Kidney capillary endothelial cell (primary cell): ENCODE results near the gene C17orf114.
A peak's percentile ranks its signal among the peaks of the same experiment; 100 is the strongest.

Source experiments
- DNase-seq: peaks from one replicate; pipeline ENCODE4 v3.0.0-alpha.2; 2018; ENCODE audit warnings: low spot score

C17orf114 gene

GRCh38 chr17:4823373-4824089 lies 21.4 kb upstream of the C17orf114 start:
- DNase-seq, result no peak

- DNase-seq, result no peak
These were observed 20.7 kb upstream of the C17orf114 start for GRCh38 chr17:4822835-4823234.

- DNase-seq, result no peak
These were observed 16.1 kb upstream of the C17orf114 start for GRCh38 chr17:4818276-4818675.

- DNase-seq, result no peak
These were observed 14.7 kb upstream of the C17orf114 start for GRCh38 chr17:4816826-4817225.

GRCh38 chr17:4815043-4815675 lies 13.0 kb upstream of the C17orf114 start:
- DNase-seq, result no peak

DNA sequence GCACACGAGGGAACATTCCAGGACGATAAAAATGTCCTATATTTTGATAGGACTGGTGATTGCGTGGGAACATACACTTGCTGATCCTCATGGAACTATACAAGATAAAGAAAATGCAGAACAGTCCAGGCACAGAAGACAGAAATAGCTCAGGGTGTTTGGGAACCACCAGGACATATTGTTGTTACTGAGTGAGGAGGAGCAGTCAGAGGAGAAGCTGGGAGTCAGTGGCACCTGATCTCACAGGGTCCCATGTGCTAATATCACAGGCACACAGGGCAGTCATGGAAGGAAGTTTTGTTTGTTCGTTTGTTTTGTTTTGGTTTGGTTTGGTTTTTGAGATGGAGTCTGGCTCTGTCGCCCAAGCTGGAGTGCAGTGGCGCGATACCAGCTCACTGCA lies 10.6 kb upstream of the C17orf114 start:
- DNase-seq, result no peak

- no peak for DNase-seq
These were observed 9.3 kb upstream of the C17orf114 start for GRCh38 chr17:4811471-4811870.

- DNase-seq, result no peak
These were observed 8.7 kb upstream of the C17orf114 start for GRCh38 chr17:4810696-4811290.

DNA sequence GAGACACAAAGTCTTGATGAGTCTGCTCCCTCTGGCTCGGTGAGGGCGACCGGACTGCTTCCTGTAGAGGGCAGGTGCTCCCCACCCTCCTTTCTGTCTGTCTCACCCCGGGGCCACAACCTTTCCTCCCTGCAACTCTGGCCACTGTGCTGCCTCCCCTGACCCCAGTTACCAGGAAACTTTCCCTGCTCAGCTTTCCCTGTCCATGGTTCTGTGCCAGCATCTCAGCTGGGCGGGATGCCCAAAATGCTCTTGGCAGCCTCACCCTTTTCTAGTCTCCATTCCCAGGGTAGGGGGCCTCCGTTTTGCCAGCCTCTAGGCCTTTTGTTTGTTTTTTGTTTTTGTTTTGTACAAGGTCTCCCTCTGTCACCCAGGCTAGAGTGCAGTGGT lies 6.2 kb upstream of the C17orf114 start:
- no peak for DNase-seq

GRCh38 chr17:4807605-4808377 lies 5.7 kb upstream of the C17orf114 start:
- DNase-seq, result no peak

GRCh38 chr17:4806777-4807604 lies 4.9 kb upstream of the C17orf114 start, which contains the start of gene PLD2:
TSS of gene PLD2 (plus strand) at chr17:4807152. CDS start at chr17:4807773, 621 bp downstream.
- peak; percentile 77 for DNase-seq

- no peak for DNase-seq
These were observed 4.3 kb upstream of the C17orf114 start for GRCh38 chr17:4806456-4806776.

GRCh38 chr17:4800462-4801196 lies 1.5 kb downstream of the C17orf114 start:
- no peak for DNase-seq

DNA sequence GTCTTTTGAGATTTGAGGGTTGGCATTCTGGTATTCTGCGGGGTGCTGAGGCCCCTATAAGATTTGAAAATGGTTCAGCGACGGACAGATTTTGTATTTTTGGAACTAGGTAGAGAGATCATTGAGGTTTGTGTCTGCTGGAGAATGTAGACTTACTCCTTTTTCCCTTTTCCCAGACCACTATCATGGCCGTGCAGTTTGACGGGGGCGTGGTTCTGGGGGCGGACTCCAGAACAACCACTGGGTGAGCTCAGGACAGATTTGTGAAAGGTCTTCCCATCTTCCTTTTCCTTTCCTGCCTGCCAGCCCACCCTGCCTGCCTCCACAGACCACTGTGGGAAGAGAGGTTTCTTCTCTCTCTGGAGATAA lies 5.6 kb downstream of the C17orf114 start:
- no peak for DNase-seq

DNA sequence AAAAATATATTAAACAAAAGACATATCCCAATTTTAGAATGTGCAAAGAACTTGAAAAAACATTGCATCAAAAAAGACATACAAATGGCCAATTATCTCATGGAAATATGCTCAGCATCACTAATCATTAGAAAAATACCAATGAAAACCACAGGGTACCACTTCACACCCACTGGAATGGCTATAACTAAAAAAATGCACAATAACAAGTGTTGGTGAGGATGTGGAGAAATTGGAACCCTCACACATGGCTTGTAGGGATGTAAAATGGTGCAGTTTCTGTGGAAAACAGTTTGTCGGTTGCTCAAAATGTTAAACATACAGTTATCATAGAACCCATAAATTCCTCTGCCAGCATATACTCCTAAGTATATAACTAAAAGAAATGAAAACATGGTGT lies 7.0 kb downstream of the C17orf114 start:
- DNase-seq, result no peak

- no peak for DNase-seq
These were observed 11.4 kb downstream of the C17orf114 start for GRCh38 chr17:4790705-4791088.

- peak; percentile 77 for DNase-seq
These were observed 12.0 kb downstream of the C17orf114 start for GRCh38 chr17:4789951-4790704.

DNA sequence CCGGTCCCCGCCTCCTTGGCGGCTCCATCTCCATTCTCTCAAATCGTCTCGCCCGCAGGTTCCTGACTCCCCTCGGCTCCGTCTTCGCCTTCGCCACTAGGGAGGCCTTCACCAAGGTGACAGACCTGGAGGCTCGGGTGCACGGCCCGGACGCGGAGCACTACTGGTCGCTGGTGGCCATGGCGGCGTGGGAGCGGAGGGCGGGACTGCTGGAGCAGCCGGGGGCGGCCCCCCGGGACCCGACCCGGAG lies 12.5 kb downstream of the C17orf114 start:
- no peak for DNase-seq

DNA sequence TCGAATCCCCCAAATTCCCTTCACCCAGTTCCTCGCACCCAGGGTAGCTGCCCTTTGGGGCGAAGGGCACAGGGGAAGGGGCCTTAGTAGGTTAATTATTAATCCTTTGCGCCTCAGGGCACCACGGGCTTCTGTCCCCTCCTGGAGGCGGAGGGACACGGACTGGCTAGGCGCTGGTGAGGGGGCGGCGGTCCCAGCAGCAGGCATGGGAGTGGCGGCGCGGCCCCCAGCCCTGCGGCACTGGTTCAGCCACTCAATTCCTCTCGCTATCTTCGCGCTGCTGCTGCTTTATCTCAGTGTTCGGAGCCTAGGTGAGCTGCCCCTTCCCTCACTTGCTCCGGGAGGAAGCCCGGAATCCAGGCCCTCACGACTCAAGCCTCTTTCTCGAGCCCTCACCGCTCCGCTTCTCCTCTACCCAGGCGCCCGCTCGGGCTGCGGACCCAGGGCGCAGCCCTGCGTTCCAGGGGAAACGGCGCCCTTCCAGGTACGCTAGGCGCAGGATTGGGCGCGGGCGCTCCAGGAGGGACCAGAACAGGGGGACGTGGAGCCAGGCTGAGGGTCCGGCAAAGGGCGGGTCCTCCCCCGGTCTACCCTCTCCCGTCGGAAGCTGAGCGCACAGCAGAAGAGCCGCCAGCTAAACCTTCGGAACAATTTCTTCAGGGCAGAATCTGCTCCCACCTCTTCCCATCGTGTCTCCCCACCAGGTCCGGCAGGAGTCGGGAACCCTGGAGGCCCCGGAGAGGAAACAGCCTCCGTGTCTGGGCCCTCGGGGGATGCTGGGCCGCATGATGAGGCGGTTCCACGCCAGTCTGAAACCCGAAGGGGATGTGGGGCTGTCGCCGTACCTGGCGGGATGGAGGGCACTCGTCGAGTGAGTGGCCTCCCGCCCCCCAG lies 13.1 kb downstream of the C17orf114 start, which contains the start of gene GLTPD2:
GLTPD2 (plus strand) TSS at position 158 of the 894 bp plus-strand sequence; CDS start at position 206, 48 bp downstream.
- no peak for DNase-seq
